ENCODE measurements around the gene ANKLE2.

The ANKLE2 gene

DNA sequence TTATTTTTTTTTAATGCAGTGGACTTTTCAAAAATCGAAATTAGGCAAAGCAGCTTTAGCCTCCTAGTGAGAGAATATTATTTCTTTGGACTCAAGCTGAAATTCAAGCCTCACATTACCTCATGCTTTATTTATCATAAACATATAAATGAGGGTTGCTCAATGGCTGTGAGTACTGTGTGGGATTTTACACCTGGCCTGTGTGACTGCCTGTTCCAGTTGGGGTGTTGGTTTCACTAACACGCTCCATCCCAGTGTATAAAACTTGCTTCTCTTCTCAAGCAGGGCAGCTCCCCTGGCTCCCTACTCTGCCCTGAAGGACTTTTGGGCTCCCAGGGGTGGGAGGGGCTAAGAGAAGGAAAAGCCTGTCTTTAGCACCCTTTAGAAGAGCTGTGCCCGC lies 15.0 kb downstream of the ANKLE2 start:
- no peak for DNase-seq (ENCODE audit: low read depth in 2 of 2)

DNA sequence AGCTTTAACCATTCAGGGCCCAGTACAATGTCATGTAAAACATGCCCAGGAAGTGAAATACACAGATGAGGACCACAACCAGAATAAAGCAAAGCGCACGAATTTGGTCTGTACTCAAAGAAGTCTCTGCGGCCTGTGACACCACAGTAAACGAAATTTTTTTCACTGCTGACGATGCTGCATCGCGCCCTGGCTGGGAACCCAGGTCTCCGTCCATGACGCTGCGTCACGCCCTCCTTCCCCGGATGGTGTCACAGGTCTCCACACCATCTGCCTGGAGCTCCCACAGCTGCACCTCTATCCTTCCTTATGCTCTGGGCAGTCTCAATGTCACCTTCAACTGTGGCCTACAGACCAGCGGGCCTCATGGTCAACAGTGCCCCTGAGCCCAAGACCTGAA lies 17.8 kb downstream of the ANKLE2 start:
- no peak for DNase-seq (ENCODE audit: low read depth in 2 of 2)

DNA sequence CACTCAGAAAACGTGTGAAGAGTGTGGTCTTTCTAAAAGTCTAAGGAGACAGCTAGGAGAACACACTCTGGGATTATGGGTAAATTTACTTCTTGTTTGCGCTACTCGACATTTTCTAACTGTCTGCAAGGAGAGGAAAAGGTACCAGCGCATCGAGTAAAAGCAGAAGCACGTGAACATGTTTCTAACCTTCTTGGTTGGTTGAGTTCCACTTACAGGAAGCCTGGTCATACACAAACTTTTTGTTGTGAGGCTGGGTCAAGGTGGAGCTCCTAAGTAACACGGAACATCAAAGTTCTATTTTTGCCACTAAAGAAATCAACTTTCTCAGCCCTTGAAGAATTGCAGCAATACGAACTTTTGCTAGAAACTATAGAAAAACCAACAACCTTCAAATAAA lies 20.0 kb downstream of the ANKLE2 start:
- no peak for DNase-seq (ENCODE audit: low read depth in 2 of 2)

DNA sequence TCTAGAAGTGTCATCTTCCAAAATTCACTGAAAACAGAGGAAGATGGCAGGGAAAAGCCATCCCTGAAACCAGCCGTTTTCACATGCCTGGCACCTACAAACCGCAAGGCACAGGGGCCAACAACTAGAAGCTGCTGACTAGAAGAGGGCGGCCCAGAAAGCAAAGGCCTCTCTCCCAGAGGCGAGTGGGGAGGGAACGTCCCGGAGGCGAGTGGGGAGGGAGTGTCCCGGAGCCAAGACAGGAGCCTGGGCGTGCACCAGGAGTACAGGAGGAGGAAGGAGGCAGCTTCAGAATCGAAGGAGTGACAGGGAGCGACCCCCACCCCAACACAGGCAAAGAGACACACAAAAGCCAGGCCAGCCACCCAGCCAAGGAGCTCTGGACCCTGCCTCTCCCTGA lies 21.0 kb downstream of the ANKLE2 start:
- DNase-seq (ENCODE audit: low read depth in 2 of 2): no peak

DNA sequence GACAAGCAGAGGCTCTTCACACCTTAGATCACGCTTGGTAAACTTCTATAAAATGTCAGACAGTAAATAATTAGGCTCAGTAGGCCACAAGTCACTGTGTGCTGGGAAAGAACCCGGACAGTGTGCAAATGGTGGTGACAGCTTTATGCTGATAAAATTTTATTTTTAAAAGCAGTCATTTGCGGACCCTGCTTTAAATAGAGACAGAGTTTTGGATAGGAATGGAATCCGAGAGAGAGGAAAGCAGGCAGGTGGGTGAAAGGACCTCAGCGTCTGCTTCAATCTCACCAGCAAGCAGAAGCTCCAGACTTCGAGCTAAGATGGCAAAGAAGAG lies 21.4 kb downstream of the ANKLE2 start:
- no peak for DNase-seq (ENCODE audit: low read depth in 2 of 2)

DNA sequence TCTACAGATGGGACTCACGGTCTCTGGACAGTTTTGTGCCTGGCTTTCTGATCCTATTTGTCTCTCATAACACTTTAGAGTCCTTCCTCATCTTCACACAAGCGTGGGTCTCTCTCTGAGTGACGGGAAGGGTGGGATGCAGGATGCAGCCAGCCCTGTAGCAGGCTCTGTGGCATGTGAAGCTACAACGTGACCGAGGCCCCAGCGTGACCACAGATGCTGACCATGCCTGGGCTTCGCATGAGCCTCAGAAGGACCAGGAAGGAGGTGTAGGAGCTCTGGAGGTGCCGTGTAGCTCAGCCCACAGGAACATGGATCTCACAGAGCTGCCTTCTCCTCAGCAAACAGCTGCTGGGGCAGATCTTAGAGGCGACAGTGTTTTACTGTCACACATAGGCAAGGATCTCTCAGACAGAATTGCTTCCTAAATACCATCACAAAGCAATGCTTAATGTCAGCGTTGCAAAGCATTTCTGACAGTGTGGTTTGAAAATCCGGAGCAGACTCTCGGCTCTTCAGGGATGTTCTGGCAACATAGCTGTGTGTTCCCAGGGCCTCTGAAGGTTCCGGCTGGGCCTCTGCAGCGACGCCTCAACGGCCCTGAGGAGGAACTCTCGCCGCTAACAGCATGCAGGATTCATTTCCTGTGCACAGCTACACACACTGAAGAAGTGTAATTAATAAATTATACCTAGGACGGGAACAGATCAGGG lies 21.9 kb downstream of the ANKLE2 start:
- DNase-seq (ENCODE audit: low read depth in 2 of 2): no peak

DNA sequence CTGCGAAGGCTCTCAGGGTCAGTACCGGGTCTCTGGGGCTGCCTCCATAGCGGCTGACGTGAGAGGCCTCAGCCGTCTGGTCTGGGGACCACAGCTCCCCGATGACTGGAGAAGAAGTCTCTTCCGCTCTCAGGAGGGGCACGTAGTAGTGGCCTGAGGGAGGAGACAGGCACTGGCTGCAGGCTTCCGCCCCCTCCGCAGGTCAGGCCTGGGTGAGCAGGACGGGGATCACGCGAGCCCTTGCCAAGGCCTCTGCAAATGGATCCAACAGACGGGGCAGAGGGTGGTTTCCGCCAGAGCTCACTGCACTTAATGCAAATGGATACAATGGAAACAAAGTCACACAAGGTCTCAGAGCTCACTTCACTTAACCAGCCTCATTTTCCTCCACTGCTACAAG lies 24.7 kb downstream of the ANKLE2 start:
- DNase-seq (ENCODE audit: low read depth in 2 of 2): no peak

DNA sequence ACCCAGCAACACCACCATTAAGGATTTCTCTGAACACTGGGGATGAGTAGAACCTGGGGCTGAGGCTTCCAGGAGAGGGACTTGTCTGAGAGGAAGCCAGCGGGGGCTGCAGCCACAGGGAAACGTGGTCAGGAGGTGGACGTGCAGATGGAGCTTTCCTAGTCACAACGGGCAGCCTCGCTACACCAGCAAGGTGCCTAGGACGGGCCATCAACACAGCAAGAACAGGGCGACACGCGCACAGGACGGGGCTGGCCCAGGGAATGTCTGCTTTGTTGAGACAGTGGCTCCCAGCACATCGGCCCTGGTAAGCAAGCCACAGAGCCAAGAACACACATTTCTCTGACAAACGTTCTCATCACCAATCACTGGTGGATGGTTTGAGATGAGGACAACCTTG lies 25.3 kb downstream of the ANKLE2 start:
- DNase-seq (ENCODE audit: low read depth in 2 of 2): no peak

DNA sequence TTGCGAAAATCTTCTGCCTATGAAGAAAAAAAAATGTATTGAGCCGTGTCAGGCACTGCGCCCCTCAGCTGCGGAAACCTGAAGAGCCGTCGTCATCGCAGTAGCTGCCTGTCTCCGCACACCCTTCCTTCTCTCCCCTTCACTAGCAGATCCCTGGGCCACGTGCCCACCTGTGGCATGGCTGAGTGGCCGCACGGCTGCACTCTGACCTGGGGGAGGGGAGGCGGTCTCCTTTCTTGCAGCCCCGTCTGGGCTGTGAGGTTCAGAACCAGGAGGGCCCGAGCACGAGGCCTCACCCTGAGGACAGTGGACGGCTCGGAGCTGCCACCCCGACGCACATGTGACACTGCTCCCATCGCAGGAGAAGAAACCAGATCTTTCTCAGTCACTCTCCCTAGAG lies 26.1 kb downstream of the ANKLE2 start:
- DNase-seq (ENCODE audit: low read depth in 2 of 2): no peak

DNA sequence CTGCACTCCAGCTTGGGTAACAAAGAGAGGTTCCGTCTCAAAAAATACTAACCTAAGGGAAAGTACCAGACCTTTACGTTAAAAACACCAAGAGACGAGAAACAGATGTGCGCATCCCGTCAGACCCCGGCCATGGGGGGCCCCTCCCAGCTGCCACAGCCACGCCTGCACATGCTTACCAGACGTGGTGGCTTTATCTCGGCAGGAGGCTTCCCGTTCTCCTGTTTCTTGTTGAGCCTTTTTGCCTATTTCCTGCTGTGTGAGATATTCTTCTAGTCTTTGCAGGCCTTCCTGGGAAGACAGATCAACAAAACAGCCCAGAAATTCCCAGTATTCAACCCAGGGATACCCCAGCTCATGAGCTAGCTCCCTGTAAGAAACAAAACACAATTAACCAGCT lies 27.4 kb downstream of the ANKLE2 start:
- DNase-seq (ENCODE audit: low read depth in 2 of 2): no peak

DNA sequence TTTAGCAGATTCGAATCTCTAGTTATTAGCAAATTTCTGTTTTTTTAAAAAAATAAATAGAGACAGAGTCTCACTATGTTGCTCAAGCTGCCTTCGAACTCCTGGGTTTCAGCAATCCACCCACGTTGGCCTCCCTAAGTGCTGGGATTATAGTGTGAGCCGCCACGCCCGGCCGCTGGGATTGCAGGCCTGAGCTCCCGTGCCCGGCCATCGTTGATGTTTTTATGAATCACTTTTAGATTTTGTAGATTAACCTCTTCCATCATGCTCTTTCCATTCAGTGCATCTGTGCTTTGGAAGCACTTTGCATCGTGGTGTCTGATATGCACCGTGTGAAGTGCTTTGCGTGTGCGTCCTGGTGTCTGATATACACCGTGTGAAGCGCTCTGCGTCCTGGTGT lies 30.1 kb downstream of the ANKLE2 start:
- DNase-seq (ENCODE audit: low read depth in 2 of 2): no peak

DNA sequence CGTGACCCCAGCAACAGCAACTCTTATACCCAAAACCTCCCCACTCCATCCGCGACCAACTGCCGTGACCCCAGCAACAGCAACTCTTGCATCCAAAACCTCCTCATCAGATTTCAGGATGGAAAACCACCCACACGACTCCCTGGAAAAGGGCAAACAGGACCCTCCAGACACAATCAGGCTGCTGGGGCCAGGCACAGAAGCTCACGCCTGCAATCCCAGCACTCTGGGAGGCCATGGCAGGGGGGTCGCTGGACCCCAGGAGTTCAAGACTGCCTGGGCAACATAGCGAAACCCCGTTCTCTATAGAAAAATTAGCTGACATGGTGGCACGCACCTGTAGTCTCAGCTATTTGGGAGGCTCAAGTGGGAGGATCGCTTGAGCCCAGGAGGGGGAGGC lies 31.3 kb downstream of the ANKLE2 start:
- DNase-seq (ENCODE audit: low read depth in 2 of 2): no peak

DNA sequence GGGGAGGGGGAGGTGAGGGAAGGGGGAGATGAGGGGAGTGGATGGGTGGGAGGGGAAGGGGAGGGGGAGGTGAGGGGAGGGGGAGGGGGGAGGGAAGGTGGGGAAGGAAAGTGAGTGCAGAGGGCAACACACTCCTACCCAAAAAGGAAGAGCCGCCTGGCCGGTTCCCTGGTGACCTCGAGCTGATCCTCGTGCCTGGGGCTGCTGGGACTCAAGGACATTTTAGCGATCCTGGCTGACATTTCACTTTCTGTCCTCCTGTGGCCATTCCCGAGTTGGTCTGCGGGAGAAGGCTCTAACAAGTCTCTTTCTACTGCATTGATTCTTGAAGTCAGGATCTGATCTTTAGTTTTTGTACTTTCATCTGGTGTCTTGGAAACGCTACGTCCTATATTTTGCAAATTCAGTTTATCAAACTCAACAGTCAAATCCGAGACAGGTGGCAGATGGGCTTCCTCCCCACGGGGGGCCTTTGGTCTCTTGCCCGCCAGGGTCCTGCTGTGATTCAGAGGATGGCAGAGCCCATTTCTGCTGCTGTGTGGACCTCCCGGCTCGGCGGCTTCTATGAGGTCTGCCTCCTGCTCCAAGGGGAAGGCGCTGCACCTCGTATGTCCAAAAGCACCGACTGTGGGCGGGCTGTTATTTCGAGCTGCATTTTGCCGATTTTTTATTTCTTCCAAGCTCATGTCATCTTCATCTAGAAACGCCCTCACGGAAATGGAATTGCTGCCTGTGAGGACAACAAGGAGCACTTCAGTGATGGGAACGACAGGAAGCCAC lies 31.9 kb downstream of the ANKLE2 start:
- no peak for DNase-seq (ENCODE audit: low read depth in 2 of 2)

DNA sequence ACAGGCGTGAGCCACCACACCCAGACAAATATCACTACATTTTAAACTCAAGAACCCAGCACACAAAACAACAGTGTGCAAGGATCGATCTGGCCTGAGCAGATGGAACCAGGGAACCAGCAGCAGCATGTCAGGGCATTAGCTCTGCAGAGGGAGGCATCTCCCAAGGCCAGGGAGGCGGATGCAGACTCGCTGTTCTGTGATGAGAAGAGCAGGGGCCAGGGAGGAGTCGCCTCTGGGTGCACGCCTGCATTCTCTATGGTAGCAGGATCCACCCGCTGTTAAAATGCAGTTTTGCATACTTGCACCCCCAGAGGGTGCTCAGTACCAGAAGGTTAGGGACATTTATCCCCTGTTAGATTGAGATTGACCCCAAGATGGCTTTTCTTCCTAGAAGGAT lies 33.1 kb downstream of the ANKLE2 start:
- no peak for DNase-seq (ENCODE audit: low read depth in 2 of 2)

DNA sequence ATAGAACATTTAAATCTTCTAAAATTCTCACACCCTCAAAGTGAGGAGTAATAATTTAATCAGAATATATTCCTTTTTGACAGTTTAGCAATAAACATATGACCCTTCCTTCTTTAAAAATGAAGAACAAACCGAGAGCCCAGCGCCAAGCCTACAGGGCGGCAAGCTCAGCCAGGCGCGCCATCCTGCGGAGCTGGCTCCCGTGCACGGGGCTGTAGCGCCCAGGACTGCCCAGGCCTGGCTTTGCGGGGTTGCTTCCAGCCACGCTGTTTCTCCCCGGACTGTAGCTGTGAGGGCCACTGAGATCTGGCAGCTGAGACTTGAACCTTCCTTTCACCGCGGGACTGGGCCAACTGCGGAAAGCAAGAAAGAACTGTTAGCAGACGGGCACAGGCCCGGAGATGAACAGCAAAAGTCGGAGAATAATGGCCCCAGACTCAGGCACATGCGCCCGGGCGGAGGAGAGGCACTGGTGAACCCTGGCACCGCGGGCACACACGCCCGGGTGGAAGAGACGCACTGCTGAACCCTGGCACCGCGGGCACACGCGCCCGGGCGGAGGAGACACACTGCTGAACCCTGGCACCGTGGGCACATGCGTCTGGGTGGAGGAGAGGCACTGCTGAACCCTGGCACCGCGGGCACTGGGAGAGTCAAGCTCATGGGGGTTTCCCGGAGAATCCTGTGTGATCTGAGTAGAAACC lies 34.4 kb downstream of the ANKLE2 start:
- DNase-seq (ENCODE audit: low read depth in 2 of 2): no peak

DNA sequence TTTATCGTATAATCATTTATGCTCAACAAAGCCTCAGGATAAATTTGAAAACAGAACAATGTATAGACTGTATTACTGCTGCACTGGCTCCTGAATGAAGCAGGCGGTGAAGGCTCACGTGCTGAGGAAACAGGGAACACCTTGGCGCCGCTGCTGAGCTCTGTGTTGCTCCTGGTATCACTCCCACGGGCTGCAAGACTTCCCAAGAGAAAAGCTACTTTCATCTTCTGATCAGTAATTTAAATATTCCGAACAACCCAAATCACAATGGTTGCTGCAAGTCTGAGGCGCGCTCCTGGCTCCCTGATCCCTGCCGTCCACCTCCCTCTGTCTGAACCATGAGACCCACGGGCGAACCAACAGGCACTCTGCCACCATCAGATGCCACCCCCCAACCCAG lies 35.2 kb downstream of the ANKLE2 start:
- DNase-seq (ENCODE audit: low read depth in 2 of 2): no peak

DNA sequence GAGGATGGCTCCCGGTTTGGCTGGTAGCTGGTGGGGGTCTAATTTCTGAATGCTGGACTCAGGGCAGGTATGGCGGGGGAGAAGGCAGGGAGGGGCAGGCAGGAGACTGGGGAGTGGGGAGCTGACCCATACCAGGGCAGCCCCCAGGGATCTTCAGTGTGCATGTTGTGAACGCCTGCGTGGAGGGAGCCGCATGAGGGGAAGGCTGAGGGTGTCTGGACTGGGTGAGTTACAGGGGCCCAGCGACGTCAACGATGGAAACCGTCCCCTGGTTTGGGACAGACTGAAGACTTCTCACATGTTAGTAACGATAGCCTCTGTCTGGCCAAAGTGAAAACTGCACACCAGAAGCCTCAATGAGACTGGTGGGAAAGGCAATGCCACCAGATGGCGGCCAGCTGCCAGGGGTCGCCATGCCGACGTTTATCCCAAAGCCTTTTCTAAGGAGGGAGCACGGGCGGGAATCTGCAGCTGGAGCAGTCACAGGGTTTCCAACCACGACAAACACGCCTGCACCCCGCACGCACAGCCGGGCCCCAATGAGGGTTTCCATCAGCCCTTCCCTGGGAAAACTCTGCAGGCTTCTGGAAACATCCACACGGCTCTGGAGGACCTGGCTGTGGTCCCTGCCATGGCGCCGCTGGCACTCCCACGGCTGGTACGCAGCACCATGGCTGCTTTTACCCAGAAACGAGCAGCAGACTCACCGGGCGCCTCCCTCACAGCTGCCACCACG lies 37.0 kb downstream of the ANKLE2 start:
- no peak for DNase-seq (ENCODE audit: low read depth in 2 of 2)

DNA sequence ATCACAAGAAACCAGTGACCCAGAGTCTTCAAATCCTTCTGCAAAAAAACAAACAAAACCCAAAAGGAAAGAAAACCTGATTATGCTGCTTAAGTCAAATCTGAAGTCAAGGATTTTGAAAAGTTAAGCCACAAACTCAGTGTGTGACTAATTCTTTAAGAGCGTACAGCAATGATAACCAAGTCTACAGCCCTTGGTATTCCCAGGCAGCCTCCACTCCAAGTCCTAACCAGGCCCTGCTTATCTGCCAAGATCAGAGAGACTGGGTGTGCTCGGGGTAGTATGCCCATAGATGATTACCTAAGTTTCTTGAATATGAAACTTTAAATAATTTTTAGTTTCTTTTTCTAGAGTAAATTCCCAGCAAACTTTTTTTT lies 37.9 kb downstream of the ANKLE2 start:
- DNase-seq (ENCODE audit: low read depth in 2 of 2): no peak

DNA sequence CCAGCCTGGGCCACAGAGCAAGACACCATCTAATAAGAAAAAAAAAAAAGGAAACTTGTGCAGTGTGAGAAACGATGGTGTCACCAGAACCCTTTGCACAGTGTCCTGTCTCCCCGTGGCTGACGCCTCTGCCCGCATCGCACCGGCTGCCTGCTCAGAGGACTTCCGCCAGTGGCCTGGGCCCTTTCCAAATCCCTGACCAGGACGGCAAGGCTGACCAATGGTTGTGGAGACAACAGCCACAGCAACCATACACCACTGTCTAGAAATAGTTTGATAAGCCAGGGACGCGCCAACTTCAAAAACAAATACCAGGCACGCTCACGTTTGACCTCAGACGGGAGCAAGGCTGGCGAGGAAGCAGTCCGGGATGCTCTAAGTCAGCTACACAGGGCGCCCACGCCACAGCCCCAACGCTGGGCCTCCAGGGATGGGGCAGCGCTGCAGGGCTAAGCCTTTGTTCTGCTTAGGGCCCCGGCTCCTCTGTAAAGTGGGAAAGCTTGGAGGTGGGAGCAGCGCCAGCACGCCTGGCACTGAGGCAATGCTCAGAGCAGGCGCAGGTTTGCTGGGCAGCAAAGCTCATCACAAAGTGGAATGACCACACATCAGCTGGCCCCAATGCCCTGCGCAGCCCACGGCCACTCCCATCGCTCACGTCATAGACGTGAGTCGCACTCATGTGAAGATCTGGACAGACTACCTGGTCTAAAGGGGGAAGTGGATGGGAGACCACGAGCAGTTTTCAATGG lies 38.4 kb downstream of the ANKLE2 start:
- DNase-seq (ENCODE audit: low read depth in 2 of 2): no peak

DNA sequence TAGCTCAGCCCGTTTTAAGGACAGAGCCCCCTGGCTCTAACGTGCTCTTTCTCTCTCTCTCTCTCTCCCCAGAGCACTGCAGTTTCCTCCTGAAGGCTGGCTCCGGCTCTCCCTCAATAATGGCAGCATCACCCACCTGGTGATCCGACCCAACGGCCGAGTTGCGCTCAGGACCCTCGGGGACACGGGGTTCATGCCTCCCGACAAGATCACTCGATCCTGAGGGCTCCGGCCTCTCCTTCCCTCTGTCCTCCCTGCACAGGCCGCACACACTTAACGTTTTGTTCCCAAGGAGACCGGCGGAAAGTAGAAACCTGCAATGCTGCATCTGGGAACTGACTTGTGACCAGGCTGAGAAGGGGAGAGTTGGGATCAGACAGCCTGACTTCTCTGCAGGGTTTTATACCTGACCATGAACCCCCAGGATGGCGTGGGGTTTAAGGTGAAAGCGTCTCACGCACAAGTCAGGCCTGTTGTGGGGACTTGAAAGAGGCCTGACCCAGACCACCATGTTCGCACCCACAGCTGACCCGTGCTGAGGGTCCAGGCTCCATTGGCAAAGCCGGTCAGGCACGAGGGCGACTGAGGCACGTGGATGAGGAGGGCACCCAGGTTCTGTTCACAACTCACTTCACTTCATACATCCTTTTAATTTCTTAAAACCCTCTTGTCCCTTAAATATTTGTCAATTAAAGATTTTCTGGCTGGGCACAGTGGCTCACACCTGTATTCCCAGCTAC lies 40.9 kb downstream of the ANKLE2 start:
- DNase-seq (ENCODE audit: low read depth in 2 of 2): no peak

DNA sequence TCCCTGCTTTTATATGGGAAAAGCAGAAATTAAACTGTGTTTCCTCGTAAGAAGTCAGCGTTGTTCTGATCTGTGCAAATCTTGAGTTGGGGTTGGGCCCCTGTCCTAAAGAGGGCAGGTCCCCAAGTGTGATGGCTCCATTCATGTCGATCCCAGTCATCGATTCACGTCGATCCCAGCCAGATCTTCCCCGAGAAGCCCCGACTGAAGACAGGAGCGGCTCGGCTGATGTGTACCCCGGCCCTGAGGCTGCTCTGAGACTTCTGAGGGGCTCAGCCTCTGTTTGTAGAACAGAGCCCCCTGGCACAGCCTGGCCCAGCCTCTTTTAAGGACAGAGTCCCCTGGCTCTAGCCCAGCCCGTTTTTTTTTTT lies 41.7 kb downstream of the ANKLE2 start:
- DNase-seq (ENCODE audit: low read depth in 2 of 2): no peak
